CD4-positive, alpha-beta T cell treated with Interleukin-17A for 1 hour (primary cell): Measurements from ENCODE around the gene TSSK2.

Source experiments
- DNase-seq: peaks from one replicate; pipeline ENCODE4 v3.0.0-alpha.2; 2020

Gene TSSK2

GRCh38 chr22:19106886-19107729, 24.0 kb upstream of the TSSK2 start:
- no peak for DNase-seq

- no peak for DNase-seq
These were observed 23.4 kb upstream of the TSSK2 start for GRCh38 chr22:19107730-19108074.

- DNase-seq, result no peak
These were observed 22.3 kb upstream of the TSSK2 start for GRCh38 chr22:19108807-19109197.

GRCh38 chr22:19109198-19110063, 21.7 kb upstream of the TSSK2 start:
- peak; percentile 81 for DNase-seq

GRCh38 chr22:19110064-19110458, 21.0 kb upstream of the TSSK2 start:
- no peak for DNase-seq

GRCh38 chr22:19110646-19111045, 20.5 kb upstream of the TSSK2 start:
- no peak for DNase-seq

- DNase-seq, result no peak
These were observed 20.0 kb upstream of the TSSK2 start for GRCh38 chr22:19111140-19111539.

- no peak for DNase-seq
These were observed 19.5 kb upstream of the TSSK2 start for GRCh38 chr22:19111584-19111983.

GRCh38 chr22:19113429-19113828, 17.7 kb upstream of the TSSK2 start:
- DNase-seq, result no peak

GRCh38 chr22:19114984-19115552, 16.0 kb upstream of the TSSK2 start:
- DNase-seq, result no peak

GRCh38 chr22:19115628-19116027, 15.5 kb upstream of the TSSK2 start:
- DNase-seq, result peak; percentile 18

GRCh38 chr22:19117111-19117512, 14.0 kb upstream of the TSSK2 start:
- DNase-seq, result no peak

- peak; percentile 20 for DNase-seq
These were observed 12.7 kb upstream of the TSSK2 start for GRCh38 chr22:19118329-19118880.

- no peak for DNase-seq
These were observed 11.2 kb upstream of the TSSK2 start for GRCh38 chr22:19119949-19120348.

- no peak for DNase-seq
These were observed 10.1 kb upstream of the TSSK2 start for GRCh38 chr22:19120829-19121630.

GRCh38 chr22:19121631-19122142, 9.4 kb upstream of the TSSK2 start:
- DNase-seq, result peak; percentile 23

- peak; percentile 96 for DNase-seq
These were observed 8.9 kb upstream of the TSSK2 start, which contains the start of gene DGCR2 for GRCh38 chr22:19122143-19122751. Gene DGCR2, minus strand, starts transcription at chr22:19122412. Its CDS starts 206 bp downstream, at chr22:19122206.

GRCh38 chr22:19122752-19123492, 8.2 kb upstream of the TSSK2 start:
- no peak for DNase-seq

- DNase-seq, result no peak
These were observed 7.2 kb upstream of the TSSK2 start for GRCh38 chr22:19123936-19124335.

GRCh38 chr22:19124377-19124776, 6.7 kb upstream of the TSSK2 start:
- no peak for DNase-seq

- DNase-seq, result no peak
These were observed 6.1 kb upstream of the TSSK2 start for GRCh38 chr22:19125011-19125410.
